HEK293 (cell line): ENCODE measurements around the gene STPG3.

Source experiments
- CTCF ChIA-PET: fragments of 350-600 bp; formaldehyde crosslinking; extraction: SDS; loops from one replicate; lab custom pipeline; 2021; ENCODE audit warnings: antibody characterized with exemption; lab: Yijun Ruan, JAX
- POLR2A ChIA-PET: fragments of 300-600 bp; formaldehyde crosslinking; extraction: SDS; loops from one replicate; lab custom pipeline; 2020; ENCODE audit warnings: antibody characterized with exemption, inconsistent platforms; lab: Yijun Ruan, JAX
- H3K27ac ChIP-seq: fragments of 200-500 bp; sonication (Bioruptor generic); 2 replicates; pipeline ENCODE4 v1.5.1; 2014; ENCODE audit warnings: low read depth, low read length, control low read depth, inconsistent platforms; ENCODE audit errors: extremely low read depth
- H3K36me3 ChIP-seq, 2 experiments: fragments of 200-500 bp in 1 of 2; sonication (Bioruptor generic) in 1 of 2; 1 replicate in 1 of 2; 2 replicates in 1 of 2; pipeline ENCODE4 v1.5.1; 2014 to 2017; ENCODE audit warnings: inconsistent platforms in 2 of 2, low read length in 2 of 2; ENCODE audit not compliant: control insufficient read depth in 2 of 2, insufficient read depth in 1 of 2
- H3K4me1 ChIP-seq: fragments of 200-500 bp; sonication (Bioruptor generic); 2 replicates; pipeline ENCODE4 v1.5.1; 2014; ENCODE audit warnings: mild to moderate bottlenecking, low read length, inconsistent platforms; ENCODE audit not compliant: control insufficient read depth, insufficient read depth
- H3K4me3 ChIP-seq: 2 replicates; pipeline ENCODE4 v1.5.1; 2011; ENCODE audit warnings: low read depth, mild to moderate bottlenecking, control low read depth, low read length, moderate library complexity
- H3K9me3 ChIP-seq: fragments of 200-500 bp; sonication (Bioruptor generic); 2 replicates; pipeline ENCODE4 v1.5.1; 2014; ENCODE audit warnings: low read depth, low read length, inconsistent platforms; ENCODE audit not compliant: control insufficient read depth, insufficient read depth
- KLF10 ChIP-seq: fragments of 450-650 bp; IDR thresholded peaks from 2 replicates; pipeline ENCODE4 v1.5.1; 2018; ENCODE audit warnings: missing biosample characterization, mild to moderate bottlenecking, missing genetic modification characterization
- PATZ1 ChIP-seq: fragments of 450-650 bp; formaldehyde crosslinking; IDR thresholded peaks from 2 replicates; pipeline ENCODE4 v1.5.1; 2016; ENCODE audit warnings: missing biosample characterization, missing genetic modification characterization
- PRDM10 ChIP-seq: fragments of 450-650 bp; formaldehyde crosslinking; IDR thresholded peaks from 2 replicates; pipeline ENCODE4 v1.5.1; 2016; ENCODE audit warnings: missing biosample characterization, missing genetic modification characterization
- SP3 ChIP-seq: fragments of 450-650 bp; formaldehyde crosslinking; IDR thresholded peaks from 2 replicates; pipeline ENCODE4 v1.5.1; 2016; ENCODE audit warnings: missing biosample characterization, missing genetic modification characterization
- ZBTB11 ChIP-seq: fragments of 450-650 bp; formaldehyde crosslinking; conservative IDR thresholded peaks from 2 replicates; pipeline ENCODE4 v1.5.1; 2016; ENCODE audit warnings: low read depth, missing biosample characterization, missing genetic modification characterization
- ZFHX2 ChIP-seq: fragments of 450-650 bp; formaldehyde crosslinking; conservative IDR thresholded peaks from 2 replicates; pipeline ENCODE4 v1.5.1; 2016; ENCODE audit warnings: missing biosample characterization, missing genetic modification characterization
- ZNF311 ChIP-seq: fragments of 450-650 bp; formaldehyde crosslinking; IDR thresholded peaks from 2 replicates; pipeline ENCODE4 v1.5.1; 2017; ENCODE audit warnings: missing biosample characterization, missing genetic modification characterization, borderline replicate concordance
- ZNF423 ChIP-seq: fragments of 450-650 bp; formaldehyde crosslinking; IDR thresholded peaks from 2 replicates; pipeline ENCODE4 v1.5.1; 2016; ENCODE audit warnings: missing biosample characterization, missing genetic modification characterization
- ZNF48 ChIP-seq: fragments of 450-650 bp; formaldehyde crosslinking; IDR thresholded peaks from 2 replicates; pipeline ENCODE4 v1.5.1; 2016; ENCODE audit warnings: missing biosample characterization, missing genetic modification characterization
- ZNF670 ChIP-seq: fragments of 450-650 bp; formaldehyde crosslinking; IDR thresholded peaks from 2 replicates; pipeline ENCODE4 v1.5.1; 2016; ENCODE audit warnings: missing biosample characterization, missing genetic modification characterization, low read depth
- ZNF777 ChIP-seq: fragments of 450-650 bp; formaldehyde crosslinking; IDR thresholded peaks from 2 replicates; pipeline ENCODE4 v1.5.1; 2017; ENCODE audit warnings: missing biosample characterization, missing genetic modification characterization, borderline replicate concordance
- ZNF837 ChIP-seq: fragments of 450-650 bp; formaldehyde crosslinking; IDR thresholded peaks from 2 replicates; pipeline ENCODE4 v1.5.1; 2016; ENCODE audit warnings: missing biosample characterization, missing genetic modification characterization
- ZNF843 ChIP-seq: fragments of 450-650 bp; formaldehyde crosslinking; IDR thresholded peaks from 2 replicates; pipeline ENCODE4 v1.5.1; 2016; ENCODE audit warnings: missing biosample characterization, missing genetic modification characterization

The STPG3 gene

GRCh38 chr9:137301081-137301947 lies 50.2 kb downstream of the STPG3 start (continued):
- TF ChIP-seq ZBTB11 (tag by site-specific recombination): 0 out of 2 replicates have a peak, but pooled peaks have one; percentile 18
- no peak for TF ChIP-seq ZNF843 (tag by site-specific recombination)
- TF ChIP-seq PRDM10 (tag by site-specific recombination): no peak
- no peak for TF ChIP-seq ZNF48 (tag by site-specific recombination)
- TF ChIP-seq ZNF311 (tag by site-specific recombination): no peak
- TF ChIP-seq ZNF777 (tag by site-specific recombination): peak; percentile 94
- no peak for TF ChIP-seq ZNF670 (tag by site-specific recombination)
- no peak for TF ChIP-seq PATZ1
- 0 out of 2 replicates have a peak, but pooled peaks have one; percentile 29 for TF ChIP-seq ZNF423 (tag by site-specific recombination)

DNA sequence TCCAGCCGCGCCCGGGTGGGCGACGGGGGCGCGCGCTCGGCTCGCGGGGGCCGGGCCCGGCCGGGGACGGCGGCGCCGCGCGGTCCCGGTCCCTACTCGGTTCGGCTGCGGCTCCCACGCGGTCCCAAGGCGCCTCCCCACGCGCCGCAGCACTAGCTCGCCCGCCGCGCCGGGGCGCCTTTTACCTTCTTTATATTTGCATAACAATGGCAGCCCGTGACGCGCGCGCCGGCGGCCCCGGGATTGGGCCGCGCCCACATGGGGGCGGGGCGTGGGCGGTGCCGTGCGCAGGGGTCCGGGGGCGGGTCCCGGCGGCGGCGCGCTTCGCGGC lies 51.0 kb downstream of the STPG3 start, which contains the start of gene NRARP:
TSS of gene NRARP (minus strand) at position 154 of the 331 bp plus-strand sequence. CDS start 343 bp downstream, outside the sequence.
- peak within 1 kb of the TSS; percentile 91 for H3K27ac ChIP-seq
- no peaks in the 10 kb centered on the region for H3K9me3 ChIP-seq
- peak within 1 kb of the TSS; percentile 73 for H3K4me3 ChIP-seq
- TF ChIP-seq KLF10 (tag by site-specific recombination): peak; percentile 75; the same call in 1 of the 2 replicates
- TF ChIP-seq SP3 (tag by site-specific recombination): 0 out of 2 replicates have a peak, but pooled peaks have one; percentile 11
- no peak for TF ChIP-seq ZNF837 (tag by site-specific recombination)
- TF ChIP-seq ZFHX2: peak; percentile 50
- CTCF ChIA-PET: interaction anchor here (0.6 to 3.5 kb wide), 12 partner anchors 9 to 142 kb away, joined by 3 to 15 read pairs (median 5); no protein-coding TSS in a partner anchor
- no peaks in the 10 kb centered on the region for H3K36me3 ChIP-seq
- POLR2A ChIA-PET: interaction anchor here (0.6 to 3.3 kb wide), 34 partner anchors 9 to 306 kb away, joined by 3 to 40 read pairs (median 4); partner anchors contain the start of genes ENTPD8, EXD3, MRPL41 and NOXA1
- H3K4me1 ChIP-seq: peaks cover 15% of the 10 kb centered on the region
